GM18870 (cell line): ENCODE measurements around the gene FTO.

Experiments used
- ATAC-seq: cut with Tn5 transposase; IDR thresholded peaks from one replicate; pipeline ENCODE4 v1.9.1; 2021; ENCODE audit warnings: moderate library complexity; ENCODE audit not compliant: unreplicated experiment

FTO gene

DNA sequence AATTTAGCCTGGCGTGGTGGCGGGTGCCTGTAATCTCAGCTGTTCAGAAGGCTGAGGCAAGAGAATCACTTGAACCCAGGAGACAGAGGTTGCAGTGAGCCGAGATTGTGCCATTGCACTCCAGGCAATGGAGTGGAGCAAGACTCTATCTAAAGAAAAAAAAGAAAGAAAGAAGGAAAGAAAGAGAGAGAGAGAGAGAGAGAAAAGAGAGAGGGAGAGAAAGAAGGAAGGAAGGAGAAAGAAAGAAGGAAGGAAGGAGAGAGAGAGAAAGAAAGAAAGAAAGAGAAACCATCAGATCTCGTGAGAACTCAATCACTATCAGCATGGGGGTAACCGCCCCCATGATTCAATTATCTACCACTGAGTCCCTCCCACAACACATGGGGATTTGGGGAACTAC, 293.0 kb downstream of the FTO start:
- ATAC-seq = no peak

- no peak for ATAC-seq
Observed at GRCh38 chr16:53998024-53998810, 294.3 kb downstream of the FTO start.

DNA sequence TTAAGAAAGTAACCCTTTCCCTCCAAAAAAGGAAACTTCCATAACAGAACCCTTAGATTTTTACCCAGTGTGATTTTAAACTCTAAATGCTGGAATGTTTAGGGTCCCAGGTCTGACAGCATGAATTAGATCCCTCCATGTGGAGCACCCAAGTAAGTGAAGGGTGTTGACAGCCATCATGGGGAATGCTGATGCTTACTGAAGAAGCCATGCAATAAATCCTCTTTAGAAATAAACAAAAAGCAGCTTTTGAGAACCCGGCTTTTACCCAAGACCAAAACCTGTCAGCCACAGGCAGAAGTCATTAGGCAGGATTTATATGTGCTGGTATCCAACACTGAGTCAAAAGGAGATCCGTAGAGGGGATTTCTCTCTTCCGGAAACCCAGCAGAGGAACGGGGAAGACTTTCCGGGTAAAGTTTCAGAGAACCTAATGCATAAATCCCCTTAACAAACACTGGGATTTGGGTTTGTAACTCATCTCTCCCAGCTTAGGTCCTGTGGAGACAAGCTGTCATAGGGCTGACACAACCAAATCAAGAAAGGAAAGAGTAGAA, 295.1 kb downstream of the FTO start:
- ATAC-seq = no peak

DNA sequence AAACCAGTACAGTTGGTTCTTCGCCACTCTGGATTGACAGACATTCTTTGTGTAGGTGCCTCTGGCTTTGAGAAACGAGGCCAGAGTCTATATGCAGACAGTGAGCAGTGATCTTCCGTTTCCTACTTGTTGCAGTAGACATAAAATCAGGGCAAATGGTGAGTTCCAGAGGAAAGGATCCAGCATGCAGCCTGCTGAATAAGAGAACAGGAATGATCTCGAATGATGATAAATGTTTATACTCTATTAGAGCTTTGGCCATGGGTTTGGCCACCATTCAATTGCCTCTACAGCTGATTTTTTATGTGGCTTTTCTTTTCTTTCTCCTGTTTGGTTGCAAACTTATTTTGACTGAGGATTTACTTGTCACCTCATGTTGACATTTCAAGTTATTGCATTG, 295.9 kb downstream of the FTO start:
- ATAC-seq = no peak

DNA sequence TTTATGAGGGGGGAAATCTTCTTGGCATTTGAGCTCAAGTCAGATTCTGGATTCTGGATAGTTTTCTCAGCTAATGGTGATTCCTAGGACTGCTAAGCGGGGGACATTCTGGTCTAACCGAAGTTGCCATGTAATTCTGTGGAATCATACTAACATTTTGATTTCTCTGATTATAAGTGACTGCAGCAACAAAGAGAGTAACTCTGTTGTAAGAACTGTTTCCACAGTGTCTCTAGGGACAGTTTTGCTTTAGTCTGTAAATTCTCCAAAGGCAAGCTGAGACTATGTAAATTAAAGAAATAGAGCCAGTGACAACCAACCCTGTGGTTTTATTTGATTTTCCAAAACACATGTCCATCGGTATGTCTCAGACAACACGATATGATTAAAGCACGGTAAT, 296.4 kb downstream of the FTO start:
- ATAC-seq = no peak

- ATAC-seq = no peak
Observed at GRCh38 chr16:54006693-54007092, 302.7 kb downstream of the FTO start.

DNA sequence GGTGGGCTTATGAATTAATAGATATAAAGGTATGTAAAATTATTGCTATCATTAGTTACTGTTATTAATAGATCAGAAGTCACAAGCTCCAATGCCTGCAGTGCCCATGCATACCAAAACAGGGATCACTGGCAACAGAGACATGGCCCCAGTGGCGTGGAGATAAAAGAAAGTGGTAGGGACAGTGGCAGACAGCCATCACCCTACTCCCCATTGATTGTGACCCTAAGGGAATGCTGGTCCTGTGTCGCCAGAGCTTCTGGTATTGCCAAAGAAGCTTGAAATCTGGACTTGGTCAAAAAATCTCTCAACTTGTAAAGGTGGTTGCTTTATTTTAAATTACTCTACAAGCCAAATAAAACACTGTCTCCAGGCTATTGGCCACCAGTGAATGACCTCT, 303.5 kb downstream of the FTO start:
- no peak for ATAC-seq

DNA sequence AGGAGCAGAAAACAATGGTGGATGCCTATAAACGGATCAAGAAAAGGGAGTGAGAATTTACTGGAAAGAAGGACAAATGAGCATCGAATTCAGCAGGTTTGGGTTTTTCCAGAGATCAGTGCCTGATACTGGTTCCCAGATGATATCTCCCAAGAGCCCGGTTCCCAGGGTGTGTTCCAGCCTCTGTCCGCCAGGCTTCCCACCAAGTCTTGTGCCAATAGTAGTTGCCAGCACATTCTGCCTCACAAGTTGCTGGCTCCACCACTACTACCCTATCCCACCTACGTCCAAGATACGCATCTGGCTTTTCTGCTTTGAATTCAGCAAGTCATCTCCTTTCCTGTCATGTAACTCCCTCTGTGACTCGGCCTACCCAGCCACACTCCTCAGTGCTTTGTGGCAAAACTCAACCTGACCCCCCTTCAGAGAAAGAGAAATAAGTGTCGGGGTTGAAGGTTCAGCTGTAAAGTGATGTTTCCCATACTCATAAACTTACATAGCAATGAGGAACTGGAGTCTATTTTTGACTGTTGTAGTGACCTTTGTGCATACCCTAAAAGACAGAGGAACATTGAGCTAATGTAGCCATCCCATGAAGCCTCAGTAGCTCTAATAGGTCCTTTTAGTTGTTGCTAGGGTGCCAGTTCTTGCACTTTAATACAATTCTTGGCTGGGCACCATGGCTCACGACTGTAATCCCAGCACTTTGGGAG, 305.7 kb downstream of the FTO start:
- no peak for ATAC-seq

GRCh38 chr16:54015147-54015546, 311.2 kb downstream of the FTO start:
- no peak for ATAC-seq

DNA sequence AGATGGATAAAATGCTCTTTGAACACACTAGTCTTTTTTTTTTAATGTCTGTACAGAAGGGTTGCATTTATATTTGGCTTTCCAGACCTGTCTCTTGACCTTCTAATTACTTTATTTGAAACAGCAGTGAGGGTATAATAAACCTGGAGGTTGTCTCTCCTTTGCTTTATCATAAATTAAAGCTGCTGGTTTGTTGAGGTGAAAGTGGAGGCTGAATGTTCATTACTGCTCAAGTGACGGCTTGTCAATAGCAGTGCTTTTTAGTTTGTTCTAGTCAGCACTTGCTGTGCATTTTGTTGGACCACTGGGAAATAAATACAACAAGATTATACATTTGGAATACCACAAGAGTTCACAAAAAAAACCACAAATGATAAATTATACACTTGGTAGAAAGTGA, 318.4 kb downstream of the FTO start:
- no peak for ATAC-seq

GRCh38 chr16:54026456-54026855, 322.5 kb downstream of the FTO start:
- ATAC-seq = no peak

- ATAC-seq = no peak
Observed at GRCh38 chr16:54027062-54027461, 323.1 kb downstream of the FTO start.

GRCh38 chr16:54027558-54027957, 323.6 kb downstream of the FTO start:
- no peak for ATAC-seq

DNA sequence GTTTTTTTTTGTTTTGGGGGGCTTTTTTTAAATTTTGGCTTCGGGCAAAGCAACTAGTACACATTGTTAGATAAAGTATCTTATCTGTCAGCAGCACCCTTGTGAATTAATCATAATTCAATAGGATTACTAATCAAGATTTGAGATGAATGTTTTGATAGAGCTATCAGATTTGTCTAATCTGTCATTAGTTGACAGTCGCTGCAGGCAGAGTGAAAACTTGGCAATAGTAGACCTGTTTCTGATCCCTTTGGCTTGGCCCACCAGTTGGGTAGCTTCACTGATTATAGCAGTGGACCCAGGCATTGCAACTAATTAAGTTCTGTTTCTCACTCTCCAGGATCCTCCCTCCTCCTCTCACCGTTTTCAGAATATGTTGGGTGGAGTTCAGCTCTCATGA, 324.0 kb downstream of the FTO start:
- no peak for ATAC-seq

DNA sequence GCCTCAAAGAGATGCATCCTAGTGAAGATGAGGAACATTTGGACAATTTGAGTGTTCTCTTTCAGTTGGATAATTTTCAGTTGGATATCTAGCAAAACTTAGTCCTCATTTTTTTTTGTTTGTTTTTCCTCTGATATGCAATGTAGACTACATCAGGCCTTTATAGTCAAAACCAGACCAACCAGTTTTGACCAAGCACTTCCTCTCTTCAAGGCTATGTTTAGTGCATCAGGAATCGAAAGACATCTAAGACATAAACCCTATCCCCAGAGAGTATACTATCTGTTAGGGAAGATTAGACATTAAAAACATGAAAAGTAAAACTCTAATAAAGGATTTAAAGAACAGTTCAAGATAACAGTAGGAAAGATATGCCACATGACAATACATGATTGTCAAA, 326.5 kb downstream of the FTO start:
- ATAC-seq = no peak

GRCh38 chr16:54031107-54031760, 327.3 kb downstream of the FTO start:
- ATAC-seq = no peak

- no peak for ATAC-seq
Observed at GRCh38 chr16:54033747-54034146, 329.8 kb downstream of the FTO start.

- ATAC-seq = no peak
Observed at GRCh38 chr16:54034684-54035083, 330.7 kb downstream of the FTO start.

DNA sequence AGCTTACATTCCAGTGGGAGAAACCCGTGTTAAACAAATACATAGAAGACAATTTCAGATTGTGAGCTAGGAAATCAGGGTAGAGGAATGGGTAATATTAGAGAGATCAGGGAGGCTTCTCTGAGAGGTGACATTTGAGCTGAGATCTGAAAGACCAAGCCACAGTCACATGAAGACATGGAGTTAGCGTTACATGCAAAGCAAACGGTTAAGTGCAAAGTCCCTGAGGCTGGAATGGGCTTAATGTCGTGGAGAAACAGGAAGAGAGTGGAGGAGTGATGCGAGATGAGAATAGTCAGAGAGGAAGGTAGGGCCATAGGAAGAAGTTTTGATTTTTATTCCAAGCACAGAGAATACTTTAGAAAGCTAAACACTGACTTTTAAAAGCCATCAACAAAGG, 336.5 kb downstream of the FTO start:
- no peak for ATAC-seq

DNA sequence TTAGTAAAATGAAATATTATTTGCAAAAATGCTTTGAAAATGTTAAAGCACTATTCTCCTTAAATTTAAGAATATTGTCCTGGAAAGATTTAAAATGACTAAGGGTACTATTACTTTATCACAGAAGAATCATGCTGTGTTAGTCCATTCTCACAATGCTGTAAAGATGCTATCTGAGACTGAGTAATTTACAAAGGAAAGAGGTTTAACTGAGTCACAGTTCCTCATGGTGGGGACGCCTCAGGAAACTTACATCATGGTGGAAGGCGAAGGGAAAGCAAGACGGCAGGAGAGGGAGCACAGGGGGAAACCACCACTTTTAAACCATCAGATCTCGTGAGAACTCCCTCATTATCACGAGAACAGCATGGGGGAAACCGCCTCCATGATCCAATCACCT, 337.0 kb downstream of the FTO start:
- no peak for ATAC-seq

DNA sequence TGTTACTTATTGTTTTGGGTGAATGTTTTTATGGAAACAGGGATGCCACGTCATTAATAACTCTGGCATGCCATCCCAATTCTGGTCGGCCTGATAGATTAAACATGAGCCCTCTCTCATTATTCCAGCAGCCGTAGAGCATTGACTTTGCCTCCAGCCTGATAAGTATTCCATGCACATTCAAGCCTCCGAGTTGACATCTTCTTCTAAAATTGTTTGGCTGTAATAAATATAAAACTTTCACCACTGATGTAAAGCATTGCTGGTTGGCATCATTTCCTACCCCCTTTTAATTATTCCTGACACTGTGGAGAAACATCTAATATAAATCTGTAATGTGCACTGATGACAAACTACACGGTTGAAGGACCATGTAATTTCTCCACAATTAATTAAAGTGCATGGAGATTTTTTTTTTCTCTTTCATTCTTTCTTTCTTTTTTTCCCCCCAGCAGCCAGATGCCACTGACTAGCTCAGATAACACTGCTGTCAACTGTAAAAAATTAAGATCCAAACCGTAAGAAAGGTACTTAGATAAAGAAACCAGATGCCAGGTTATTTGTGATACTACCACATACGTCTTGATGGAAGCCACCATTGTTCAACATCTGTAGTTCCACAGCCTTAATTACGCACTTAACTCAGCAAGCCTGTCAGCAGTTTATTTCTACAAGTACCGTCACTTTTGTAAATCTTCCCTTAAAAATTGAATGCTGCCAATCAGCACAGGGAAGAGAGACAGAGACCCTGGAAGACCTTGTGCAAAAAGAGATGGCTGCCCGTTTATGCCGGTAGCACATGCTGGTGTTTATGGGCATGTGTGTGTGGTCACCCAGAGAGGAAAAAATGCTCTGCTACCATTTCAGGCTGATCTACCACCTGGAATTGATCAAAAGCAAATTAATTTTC, 344.9 kb downstream of the FTO start:
- no peak for ATAC-seq
